HG03103 (cell line): ENCODE results near the gene MRC1.

ENCODE experiments used
- ATAC-seq: cut with Tn5 transposase; IDR thresholded peaks from one replicate; pipeline ENCODE4 v1.9.1; 2021; ENCODE audit warnings: low read depth; ENCODE audit not compliant: unreplicated experiment

Gene MRC1

DNA sequence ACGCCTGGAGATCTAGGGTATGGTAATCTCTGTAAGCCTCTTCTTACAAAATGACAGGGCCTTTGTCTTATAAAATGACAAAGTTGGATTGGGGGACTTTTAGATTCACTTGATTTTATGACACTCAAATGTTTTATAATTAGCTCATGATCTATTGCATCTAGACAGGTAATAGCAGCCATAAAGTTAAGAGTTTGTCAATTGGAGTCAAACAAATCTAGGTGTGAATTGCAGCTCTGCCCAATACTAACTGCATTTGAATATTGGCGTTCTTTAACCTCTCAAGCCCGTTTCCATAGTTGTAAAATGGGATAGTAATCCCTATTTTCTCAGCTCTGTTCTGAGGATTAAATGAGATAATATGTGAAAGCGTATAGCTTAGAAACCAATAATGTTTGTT is 14.1 kb upstream of the MRC1 start:
- ATAC-seq = no peak

DNA sequence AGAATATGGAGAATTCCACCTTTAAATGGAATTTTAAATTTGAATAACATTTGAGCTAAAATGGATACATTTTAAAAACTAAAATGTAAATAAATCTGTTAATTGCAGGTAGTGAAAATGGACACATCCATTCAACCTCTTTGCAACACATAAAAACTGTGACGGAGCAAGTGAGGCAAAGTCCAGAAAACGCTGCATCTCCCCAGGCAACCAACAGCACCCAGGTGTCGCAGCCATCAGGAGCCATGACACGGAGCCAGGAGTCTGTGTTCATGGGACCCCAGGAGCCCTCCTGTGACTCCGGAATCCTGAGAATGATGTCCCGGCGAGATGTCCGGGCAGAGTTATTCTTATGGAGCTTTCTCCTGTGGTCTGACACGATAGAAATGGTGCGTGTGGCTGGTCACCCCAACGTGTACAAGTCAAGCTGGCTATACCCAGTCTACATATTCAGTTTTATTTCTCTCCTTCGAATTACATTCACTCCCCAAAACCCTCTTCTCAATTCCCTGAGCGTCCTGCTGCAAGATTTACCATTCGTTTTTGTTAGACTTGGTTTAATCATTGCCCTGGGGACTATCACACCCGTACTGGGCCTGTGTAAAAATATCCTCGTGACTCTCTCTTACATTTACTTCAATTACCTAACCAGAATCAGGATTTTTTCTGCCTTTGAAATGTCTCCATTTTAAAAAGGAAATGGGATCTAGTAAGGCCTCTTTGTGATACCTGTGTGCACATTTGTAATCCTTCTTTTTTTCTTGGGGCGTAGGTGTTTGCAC is 13.1 kb upstream of the MRC1 start:
- ATAC-seq = no peak

DNA sequence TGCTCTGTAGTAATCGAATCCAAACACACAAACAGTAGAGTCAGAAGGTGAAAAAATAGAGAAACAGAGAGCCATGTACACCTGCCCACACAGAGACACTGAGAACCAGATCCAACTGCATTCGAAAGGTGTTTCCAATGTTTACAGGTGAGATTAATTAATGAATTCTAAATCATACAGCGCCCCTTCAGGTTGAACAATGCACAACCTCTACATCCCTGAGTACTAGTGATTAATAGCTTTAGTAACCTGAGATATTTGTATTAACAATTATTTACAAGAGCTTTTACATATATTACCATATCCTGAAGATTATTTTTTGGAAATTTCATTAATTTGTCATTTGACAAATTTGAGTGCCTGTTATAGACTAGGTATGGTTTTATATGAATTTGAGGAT is 7.6 kb upstream of the MRC1 start:
- no peak for ATAC-seq

DNA sequence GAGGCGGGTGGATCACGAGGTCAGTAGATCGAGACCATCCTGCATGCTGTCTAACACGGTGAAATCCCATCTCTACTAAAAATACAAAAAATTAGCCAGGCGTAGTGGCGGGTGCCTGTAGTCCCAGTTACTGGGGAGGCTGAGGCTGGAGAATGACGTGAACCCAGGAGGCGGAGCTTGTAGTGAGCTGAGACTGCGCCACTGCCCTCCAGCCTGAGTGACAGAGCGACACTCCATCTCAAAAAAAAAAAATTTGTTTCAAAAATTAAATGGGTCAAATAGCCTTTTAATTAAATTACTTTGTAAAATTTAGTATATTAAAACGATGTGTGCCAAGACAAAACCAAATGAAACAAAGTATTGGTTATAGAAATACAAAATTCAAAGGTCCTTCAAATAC is 6.8 kb upstream of the MRC1 start:
- ATAC-seq = no peak

DNA sequence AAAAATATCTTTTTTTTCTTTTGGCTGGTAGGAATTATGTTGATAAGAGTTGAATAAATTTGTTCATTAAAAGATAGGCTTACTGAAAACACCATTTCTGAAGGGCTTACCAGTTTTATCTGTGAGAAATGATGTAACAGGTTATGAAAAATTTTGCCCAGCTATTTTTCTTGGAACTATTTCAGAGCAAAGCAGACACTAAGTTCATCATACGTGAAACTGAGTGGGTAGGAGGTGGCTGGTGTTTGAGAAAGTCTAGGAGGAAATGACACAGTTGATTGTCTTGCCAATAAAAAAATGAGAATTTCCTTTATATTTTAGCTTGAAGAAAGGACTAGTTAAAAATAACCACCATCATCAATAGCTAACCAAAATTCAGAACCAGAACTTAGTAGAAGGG is 6.2 kb upstream of the MRC1 start:
- no peak for ATAC-seq

DNA sequence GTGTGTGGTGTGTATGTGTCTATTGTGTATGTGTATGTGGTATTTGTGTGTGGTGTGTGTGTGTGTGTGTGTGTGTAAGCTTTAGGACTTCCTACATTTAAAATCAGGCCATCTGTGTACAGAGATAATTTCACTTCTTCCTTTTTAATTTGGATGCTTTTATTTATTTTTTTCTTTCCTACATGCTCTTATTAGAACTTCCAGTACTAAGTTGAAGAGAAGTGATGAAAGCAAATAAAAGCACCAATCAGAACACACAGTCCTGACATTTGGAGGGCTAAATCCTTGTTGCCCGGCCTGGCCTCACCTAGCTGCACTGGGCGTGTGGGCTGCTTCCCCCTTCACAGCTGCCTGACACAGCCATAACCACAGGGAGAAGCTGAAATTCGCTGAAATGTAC is 3.8 kb upstream of the MRC1 start:
- no peak for ATAC-seq

DNA sequence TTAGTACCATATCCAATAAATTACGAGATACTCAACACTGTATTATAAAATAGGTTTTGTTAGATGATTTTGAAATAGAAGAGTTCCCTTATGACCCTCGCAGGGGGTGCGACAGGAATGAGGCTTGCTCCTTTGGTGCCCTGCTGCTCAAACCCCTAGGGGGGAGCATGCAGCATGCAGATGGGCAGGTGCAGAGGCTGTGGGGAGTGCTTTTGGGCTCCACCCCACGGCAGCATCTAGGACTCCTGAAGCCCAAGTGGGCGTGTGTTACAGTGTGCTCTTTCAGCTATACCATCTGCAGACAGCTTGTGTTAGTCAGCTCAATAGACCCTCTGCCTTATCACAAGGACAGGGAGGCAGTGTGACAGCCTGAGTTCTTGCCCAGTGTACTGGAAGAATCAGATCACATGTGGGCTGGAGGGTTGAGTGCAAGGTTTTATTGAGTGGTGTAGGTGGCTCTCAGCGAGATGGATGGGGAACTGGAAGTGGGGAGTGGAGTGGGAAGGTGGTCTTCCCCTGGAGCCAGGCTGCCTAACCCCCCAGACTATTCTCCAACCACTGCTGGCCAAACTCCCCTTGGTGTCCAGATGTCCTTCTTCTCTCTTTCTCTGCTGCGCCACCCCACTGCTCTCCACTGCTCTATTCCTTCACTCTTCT is 3.1 kb upstream of the MRC1 start:
- ATAC-seq = no peak

DNA sequence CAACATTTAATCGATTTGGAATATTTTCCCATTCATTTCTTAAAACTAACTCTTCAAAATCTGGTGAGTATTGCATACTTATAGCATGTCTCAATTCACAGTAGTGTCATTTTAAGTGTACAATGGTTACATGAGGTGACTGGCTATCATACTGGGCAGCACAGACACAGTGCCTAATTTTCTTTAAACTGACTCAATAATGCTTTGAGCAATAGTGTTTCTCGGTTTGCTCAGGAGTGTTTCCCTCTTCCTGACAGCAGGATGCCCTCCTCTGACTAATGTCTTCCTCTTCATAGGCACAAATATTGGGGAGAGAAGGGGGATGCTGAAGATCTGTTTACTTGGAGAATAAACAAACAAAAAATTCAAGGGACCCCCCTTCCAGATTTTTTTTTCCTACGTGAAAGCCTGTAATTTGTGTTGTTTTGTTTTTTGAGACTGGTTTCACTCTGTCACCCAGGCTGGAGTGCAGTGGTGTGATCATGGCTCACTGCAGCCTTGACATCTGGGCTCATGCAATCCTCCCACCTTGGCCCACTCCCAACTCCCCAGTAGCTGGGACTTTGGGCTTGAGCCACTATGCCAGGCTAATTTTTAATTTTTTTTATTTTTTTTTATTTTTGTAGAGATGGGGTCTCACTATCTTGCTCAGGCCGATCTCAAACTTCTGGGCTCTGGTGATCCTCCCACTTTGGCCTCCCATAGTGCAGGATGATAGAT is 2.2 kb downstream of the MRC1 start:
- ATAC-seq = no peak

DNA sequence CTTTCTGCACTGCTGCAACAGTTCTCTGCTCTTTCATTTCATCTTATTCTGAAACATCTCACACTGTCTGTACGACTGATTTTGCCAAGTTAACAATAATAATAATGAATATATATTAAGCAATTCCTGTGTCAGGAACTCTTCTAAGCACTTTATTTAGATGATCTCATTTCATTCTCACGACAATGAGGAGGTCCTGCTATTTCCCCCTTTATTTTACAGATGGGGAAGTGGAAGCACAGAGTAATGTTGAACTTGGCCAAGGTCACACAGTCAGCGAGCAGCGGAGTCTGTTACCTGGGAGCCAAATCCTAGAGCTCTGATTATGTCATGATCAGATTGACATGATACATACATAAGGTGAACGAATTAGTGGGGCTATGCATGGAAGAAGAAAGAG is 5.8 kb downstream of the MRC1 start:
- no peak for ATAC-seq

DNA sequence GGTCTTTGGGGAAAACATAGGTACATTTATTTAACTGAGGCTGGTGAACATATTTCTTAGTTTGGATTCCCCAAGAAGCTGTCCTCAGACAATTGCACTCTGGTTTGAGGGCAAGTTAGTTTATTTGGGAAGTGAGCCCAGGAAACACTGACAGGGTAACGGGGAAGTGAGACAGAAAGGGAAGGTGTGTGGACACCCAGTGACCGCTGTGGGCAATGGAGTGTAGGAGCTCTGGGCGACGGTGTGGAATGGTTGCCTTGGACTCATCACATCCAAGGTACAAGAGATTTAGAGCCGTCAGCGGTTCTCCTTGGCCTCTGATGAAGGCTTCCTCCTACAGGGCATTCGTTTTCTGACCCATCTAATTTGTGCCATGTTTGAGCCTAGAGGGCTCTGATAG is 7.1 kb downstream of the MRC1 start:
- no peak for ATAC-seq

DNA sequence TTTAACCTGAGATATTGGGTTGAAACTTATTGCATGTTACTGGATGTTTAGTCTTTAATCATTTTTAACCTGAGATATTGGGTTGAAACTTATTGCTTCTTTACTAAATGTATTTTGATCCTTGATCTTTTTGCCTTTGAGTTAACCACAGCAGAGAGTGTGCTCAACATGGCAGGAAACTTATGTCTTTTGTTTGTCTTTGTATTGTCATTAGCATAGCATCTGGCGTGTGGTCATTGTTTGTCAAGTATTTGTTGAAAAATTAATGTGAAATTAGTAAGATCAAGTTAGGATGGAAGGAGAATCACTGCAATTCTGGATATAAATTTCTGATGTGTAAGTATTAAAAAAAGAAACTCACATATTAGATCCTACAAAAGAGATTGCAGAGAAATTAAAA is 8.2 kb downstream of the MRC1 start:
- no peak for ATAC-seq

DNA sequence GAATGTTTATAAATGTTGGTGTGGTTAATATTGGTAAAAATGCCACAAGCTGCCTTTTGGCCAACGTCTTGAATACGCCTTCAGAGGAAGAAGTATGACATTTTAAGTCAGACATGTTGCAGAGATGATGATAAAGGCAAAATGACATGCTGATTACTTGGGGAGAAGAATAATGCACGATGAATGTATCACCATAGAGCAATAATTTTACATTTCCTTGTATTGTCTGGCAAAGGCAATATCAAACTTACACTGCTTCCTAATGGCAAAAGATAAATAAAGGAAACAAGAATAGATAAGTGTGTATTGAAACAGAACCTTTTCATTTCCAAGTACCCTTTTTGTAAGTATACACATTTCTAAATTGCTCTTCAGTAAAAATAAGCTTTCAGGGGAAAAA is 8.6 kb downstream of the MRC1 start:
- no peak for ATAC-seq

DNA sequence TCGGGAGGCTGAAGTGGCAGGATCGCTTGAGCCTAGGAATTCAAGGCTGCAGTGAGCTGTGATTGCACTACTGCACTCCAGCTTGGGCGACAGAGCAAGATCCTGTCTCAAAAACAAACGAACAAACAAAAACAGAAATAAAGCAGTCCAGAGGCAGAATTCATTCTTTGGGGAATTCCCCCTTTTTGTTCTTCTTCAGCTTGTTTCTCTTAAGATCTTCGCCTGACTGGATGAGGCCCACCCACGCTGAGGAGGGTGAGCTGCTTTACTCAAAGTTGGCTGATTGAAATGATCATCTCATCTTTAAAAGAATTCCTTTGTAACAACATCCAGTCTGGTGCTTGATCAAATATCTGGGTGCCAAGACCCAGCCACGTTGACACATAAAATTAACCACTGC is 10.7 kb downstream of the MRC1 start:
- no peak for ATAC-seq

DNA sequence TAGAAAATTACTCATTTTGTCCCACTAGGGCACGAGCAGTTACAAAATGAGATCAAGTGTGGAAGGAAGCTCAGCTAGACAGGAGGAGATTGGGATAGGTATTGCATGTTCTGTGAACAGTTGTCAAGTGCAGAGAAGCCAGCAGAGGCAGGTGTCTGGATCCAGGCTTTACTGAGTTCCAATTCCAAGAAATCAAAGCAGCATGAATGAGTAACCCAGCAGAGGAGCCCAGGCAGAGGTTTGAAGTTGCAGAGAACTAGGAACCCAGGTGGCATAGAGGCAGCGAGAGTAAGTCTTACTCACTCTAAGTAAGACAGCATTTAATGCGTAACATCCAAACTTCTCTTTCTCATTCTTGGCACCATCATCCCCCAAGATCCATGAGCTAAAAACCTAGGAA is 11.8 kb downstream of the MRC1 start:
- ATAC-seq = no peak

DNA sequence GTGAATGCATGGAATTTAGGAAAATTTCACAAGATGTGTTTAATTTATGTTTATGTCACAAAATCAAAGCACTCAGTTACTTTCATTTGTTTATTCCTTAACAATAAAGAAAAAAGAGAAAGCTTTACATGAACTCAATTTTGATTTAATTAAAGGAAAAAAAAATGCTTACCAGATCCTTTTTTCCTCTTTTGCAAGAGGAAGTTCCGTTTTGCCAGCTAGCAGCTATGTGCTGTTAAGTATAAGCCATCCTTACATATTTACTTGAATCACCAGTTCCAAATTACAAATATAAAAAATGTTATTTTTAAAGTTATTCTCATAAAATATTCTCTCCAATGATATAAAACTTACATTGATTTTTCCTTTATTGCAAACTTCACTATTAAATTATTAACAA is 12.7 kb downstream of the MRC1 start:
- ATAC-seq = no peak

DNA sequence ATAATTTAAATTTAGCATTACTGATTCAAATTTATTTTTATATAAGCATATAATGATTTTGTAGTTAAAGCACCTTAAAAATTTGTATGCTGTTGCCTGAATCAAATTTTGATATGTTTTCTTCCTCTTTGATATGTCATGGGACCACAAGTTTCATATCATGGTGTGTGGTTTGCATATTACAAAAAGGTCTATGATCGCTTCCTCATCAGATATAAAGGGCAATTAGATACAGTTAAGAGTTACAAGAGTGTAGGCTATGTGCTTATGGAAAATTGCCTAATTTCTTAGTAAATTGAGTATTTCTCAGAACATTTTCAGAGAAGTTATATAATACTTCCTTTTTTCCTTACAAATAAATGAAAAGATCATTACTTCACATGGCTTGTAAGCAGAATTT is 22.2 kb downstream of the MRC1 start:
- no peak for ATAC-seq

DNA sequence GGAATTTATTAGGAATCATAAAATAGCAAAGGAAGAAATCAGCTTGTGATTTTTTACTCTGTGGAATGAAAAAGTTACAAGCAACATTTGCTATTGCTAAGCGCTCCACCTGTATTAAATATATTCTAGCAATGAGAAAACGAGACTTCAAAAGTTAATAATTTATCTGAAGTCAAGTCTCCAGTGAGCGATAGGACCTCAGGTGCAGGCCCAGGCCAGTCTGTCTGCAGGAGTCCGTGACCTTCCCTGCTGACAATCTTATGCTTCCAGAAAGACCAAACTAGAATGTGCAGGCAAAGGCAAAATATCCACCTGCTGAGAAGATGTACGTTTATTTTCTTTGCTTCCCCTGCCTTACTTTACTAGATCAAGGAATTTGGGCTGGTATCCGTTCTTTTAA is 22.7 kb downstream of the MRC1 start:
- no peak for ATAC-seq

DNA sequence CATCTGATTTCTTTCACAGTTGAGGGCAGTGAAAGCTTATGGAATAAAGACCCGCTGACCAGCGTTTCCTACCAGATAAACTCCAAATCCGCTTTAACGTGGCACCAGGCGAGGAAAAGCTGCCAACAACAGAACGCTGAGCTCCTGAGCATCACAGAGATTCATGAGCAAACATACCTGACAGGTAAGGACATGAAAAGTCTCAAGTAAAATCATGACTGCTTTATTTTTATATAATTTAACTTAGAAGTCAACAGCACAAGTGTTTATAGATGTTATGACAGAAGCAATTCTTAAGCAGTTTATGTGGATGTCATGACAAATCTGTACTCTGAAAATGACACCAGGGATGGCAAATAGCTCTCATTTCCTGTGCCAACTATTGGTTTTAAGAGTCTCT is 24.5 kb downstream of the MRC1 start:
- no peak for ATAC-seq

DNA sequence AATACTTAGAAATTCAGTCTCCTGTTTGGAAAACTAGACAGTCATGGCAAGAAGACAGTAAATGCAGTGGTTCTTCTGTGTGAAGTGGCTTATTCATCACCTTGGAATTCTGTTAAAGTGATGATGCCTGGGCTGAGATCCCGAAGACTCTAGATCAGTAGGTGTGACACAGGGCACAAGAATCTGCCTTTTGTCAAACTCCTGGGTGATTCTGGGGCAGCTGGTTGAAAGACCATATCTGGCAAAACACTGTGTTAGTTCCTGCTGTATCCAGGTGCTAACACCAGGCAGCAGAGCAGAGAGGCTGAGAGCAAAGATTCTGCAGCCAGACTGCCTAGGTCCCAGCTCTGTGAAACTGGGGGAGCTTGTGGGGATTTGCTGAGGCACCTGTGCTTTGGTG is 26.5 kb downstream of the MRC1 start:
- no peak for ATAC-seq

DNA sequence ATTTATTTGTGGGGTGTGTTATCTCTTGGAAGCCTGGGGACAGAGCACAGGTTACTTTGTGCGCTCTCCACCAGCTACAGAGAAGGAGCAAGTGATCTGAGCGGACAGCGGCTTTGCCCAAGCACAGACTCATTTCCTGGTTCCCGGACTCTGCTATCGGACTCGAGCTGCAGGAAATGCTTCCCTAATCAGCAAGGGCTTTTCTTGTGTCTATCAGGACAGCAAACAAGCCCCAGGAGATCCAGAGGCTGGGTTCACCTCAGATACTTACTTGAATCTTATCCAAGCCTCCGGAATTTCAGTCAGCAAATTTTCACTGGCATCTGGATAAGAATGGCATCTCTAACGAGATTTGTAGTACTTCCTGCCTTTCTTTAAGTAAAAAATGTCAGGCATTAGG is 27.8 kb downstream of the MRC1 start:
- no peak for ATAC-seq

DNA sequence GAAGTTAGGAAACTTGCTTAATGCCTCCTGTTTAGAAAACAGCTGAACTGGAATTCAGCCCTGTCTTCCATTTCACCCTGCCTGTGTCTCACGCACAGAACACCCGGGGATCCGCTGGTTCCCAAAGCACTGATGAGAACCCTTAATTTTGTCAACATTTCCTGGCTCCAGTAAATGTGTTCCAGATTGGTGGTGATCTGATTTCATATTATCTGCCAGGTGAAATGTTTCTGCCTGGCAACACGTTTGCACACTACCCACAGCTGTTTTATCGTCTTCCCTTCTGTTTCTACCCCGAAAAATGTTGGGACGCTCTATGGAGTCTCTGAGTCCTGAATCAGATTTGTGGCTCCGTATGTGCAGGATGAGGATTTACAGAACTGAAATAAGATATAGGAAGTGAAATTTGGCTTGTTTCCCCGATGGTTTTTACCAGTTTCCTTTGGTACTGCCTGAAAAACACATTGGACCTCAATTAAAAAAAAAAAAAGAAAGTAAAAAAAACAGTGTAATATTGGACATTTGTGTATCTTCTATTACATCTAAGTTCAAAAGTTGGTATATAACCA is 29.0 kb downstream of the MRC1 start:
- ATAC-seq = no peak

DNA sequence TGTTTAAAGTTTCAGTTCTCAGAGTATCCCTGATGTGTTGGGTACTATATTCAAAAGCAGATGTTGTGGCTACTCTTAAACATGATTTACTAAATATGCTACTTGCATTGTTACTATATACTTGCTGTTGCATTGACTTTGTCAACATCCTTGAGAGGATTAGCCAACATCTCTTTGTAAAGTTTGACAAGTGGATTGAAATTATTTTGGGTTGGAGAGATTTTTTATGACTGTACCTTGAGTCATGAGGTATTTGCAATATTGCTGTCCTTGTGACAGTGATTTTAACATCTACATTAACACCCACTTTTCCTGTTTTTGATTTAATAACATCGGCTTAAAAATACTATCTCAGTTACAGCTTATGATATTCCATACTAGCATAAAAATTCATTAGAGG is 31.9 kb downstream of the MRC1 start:
- no peak for ATAC-seq
